IMR-90 (cell line): Measurements from ENCODE around the gene FGF12. TPM values are rescaled to one million over a fixed set of nuclear protein-coding genes. Genes with fewer than 3 reads are reported as not detected.

Experiments used
- ATAC-seq: fragments of 200-7000 bp; cut with Tn5 transposase; 2 replicates; pipeline ENCODE4 v1.9.1; 2020; ENCODE audit warnings: low read depth, mild to moderate bottlenecking, moderate library complexity
- BruUV-seq: library from RNA; stranded (reverse); fragments of 400-500 nt; replicated peaks from 2 replicates; lab custom pipeline; 2021; lab: Mats Ljungman, UMichigan
- CTCF ChIA-PET: fragments of 300-600 bp; formaldehyde crosslinking; extraction: SDS; loops from one replicate; lab custom pipeline; 2021; ENCODE audit warnings: antibody characterized with exemption; lab: Yijun Ruan, JAX
- POLR2A ChIA-PET: fragments of 300-600 bp; sonication (Branson Sonifier 250); formaldehyde crosslinking; loops from one replicate; lab custom pipeline; 2022; ENCODE audit warnings: antibody characterized with exemption; ENCODE audit not compliant: unreplicated experiment; lab: Charles Lee
- DNase-seq: peaks from one replicate; pipeline ENCODE4 v3.0.0; 2013
- H2AFZ ChIP-seq: replicated peaks from 2 replicates; pipeline ENCODE3; 2013; ENCODE audit warnings: low read length, mild to moderate bottlenecking; ENCODE audit not compliant: poor library complexity
- H2AK5ac ChIP-seq: 2 replicates; pipeline ENCODE4 v1.6.1; 2013; ENCODE audit warnings: low read depth, low read length, inconsistent platforms
- H2AK9ac ChIP-seq: replicated peaks from 2 replicates; pipeline ENCODE3; 2013; ENCODE audit warnings: mild to moderate bottlenecking, low read depth, low read length, moderate library complexity; ENCODE audit not compliant: poor library complexity
- H2BK120ac ChIP-seq: 2 replicates; pipeline ENCODE4 v1.6.1; 2013; ENCODE audit warnings: low read depth, low read length, inconsistent platforms
- H2BK15ac ChIP-seq: 3 replicates; pipeline ENCODE4 v1.6.1; 2013; ENCODE audit warnings: low read depth, low read length, inconsistent platforms
- H2BK20ac ChIP-seq: 2 replicates; pipeline ENCODE4 v1.6.1; 2013; ENCODE audit warnings: low read depth, mild to moderate bottlenecking, inconsistent platforms, low read length, moderate library complexity
- H2BK5ac ChIP-seq: 2 replicates; pipeline ENCODE4 v1.6.1; 2013; ENCODE audit warnings: mild to moderate bottlenecking, low read depth, low read length, inconsistent platforms; ENCODE audit not compliant: poor library complexity, severe bottlenecking
- H3K14ac ChIP-seq: replicated peaks from 2 replicates; pipeline ENCODE4 v1.6.1; 2013; ENCODE audit warnings: low read depth, low read length, inconsistent platforms
- H3K18ac ChIP-seq: 2 replicates; pipeline ENCODE4 v1.6.1; 2013; ENCODE audit warnings: low read depth, low read length, control low read depth
- H3K23ac ChIP-seq: 2 replicates; pipeline ENCODE4 v1.6.1; 2013; ENCODE audit warnings: low read depth, low read length, inconsistent platforms
- H3K27ac ChIP-seq: 2 replicates; pipeline ENCODE4 v1.5.1; 2013; ENCODE audit warnings: mild to moderate bottlenecking, control low read depth, low read length; ENCODE audit not compliant: insufficient read depth
- H3K27me3 ChIP-seq: 2 replicates; pipeline ENCODE4 v1.6.1; 2013; ENCODE audit warnings: low read length; ENCODE audit not compliant: control insufficient read depth, insufficient read depth
- H3K36me3 ChIP-seq: 2 replicates; pipeline ENCODE4 v1.6.1; 2013; ENCODE audit warnings: low read length, mixed read lengths; ENCODE audit not compliant: control insufficient read depth, insufficient read depth
- H3K4ac ChIP-seq: 2 replicates; pipeline ENCODE4 v1.6.1; 2013; ENCODE audit warnings: low read depth, low read length, inconsistent platforms
- H3K4me1 ChIP-seq: 2 replicates; pipeline ENCODE4 v1.6.1; 2013; ENCODE audit warnings: low read length, mixed read lengths; ENCODE audit not compliant: control insufficient read depth, insufficient read depth
- H3K4me2 ChIP-seq: 2 replicates; pipeline ENCODE4 v1.6.1; 2013; ENCODE audit warnings: low read depth, mild to moderate bottlenecking, control low read depth, low read length, moderate library complexity
- H3K4me3 ChIP-seq: 2 replicates; pipeline ENCODE4 v1.5.1; 2013; ENCODE audit warnings: low read depth, mild to moderate bottlenecking, control low read depth, low read length, moderate library complexity; ENCODE audit not compliant: insufficient read depth
- H3K56ac ChIP-seq: 2 replicates; pipeline ENCODE4 v1.6.1; 2013; ENCODE audit warnings: low read length, inconsistent platforms; ENCODE audit not compliant: insufficient read depth; ENCODE audit errors: extremely low read depth
- H3K79me1 ChIP-seq, 2 experiments: 2 replicates each; pipeline ENCODE4 v1.6.1; 2013; ENCODE audit warnings: low read length in 2 of 2, inconsistent platforms in 1 of 2, low read depth in 1 of 2
- H3K9ac ChIP-seq: 2 replicates; pipeline ENCODE4 v1.6.1; 2013; ENCODE audit warnings: low read depth, low read length, control low read depth
- H3K9me1 ChIP-seq: 2 replicates; pipeline ENCODE4 v1.6.1; 2013; ENCODE audit warnings: low read length, inconsistent platforms; ENCODE audit not compliant: insufficient read depth
- H3K9me3 ChIP-seq: 2 replicates; pipeline ENCODE4 v1.6.1; 2013; ENCODE audit warnings: low read length; ENCODE audit not compliant: control insufficient read depth, insufficient read depth
- H4K20me1 ChIP-seq: 2 replicates; pipeline ENCODE4 v1.6.1; 2013; ENCODE audit warnings: low read length, inconsistent platforms; ENCODE audit not compliant: insufficient read depth
- H4K5ac ChIP-seq: 2 replicates; pipeline ENCODE4 v1.6.1; 2013; ENCODE audit warnings: mild to moderate bottlenecking, low read depth, low read length, control low read depth
- H4K8ac ChIP-seq, 2 experiments: 2 replicates each; pipeline ENCODE4 v1.6.1; 2013; ENCODE audit warnings: low read depth in 2 of 2, low read length in 2 of 2, control low read depth in 1 of 2, inconsistent platforms in 1 of 2
- H4K91ac ChIP-seq: 2 replicates; pipeline ENCODE4 v1.6.1; 2013; ENCODE audit warnings: low read depth, low read length, inconsistent platforms; ENCODE audit not compliant: insufficient read depth
- BHLHE40 ChIP-seq: fragments of 150-350 bp; IDR thresholded peaks from 2 replicates; pipeline ENCODE4 v1.6.1; 2016; ENCODE audit warnings: mild to moderate bottlenecking, low read depth, low read length
- CEBPB ChIP-seq: IDR thresholded peaks from 2 replicates; pipeline ENCODE4 v1.6.1; 2012; ENCODE audit warnings: low read depth, low read length, improper control_type of control experiment
- CHD1 ChIP-seq: IDR thresholded peaks from 2 replicates; pipeline ENCODE4 v1.6.1; 2012; ENCODE audit warnings: low read depth, low read length, improper control_type of control experiment
- FOS ChIP-seq: fragments of 150-350 bp; IDR thresholded peaks from 2 replicates; pipeline ENCODE4 v1.6.1; 2016; ENCODE audit warnings: low read depth, low read length
- MAFK ChIP-seq: IDR thresholded peaks from 2 replicates; pipeline ENCODE4 v1.6.1; 2012; ENCODE audit warnings: low read depth, low read length, improper control_type of control experiment
- MAZ ChIP-seq: IDR thresholded peaks from 2 replicates; pipeline ENCODE4 v1.6.1; 2012; ENCODE audit warnings: low read depth, mild to moderate bottlenecking, low read length, improper control_type of control experiment, moderate library complexity, borderline replicate concordance
- MXI1 ChIP-seq: IDR thresholded peaks from 2 replicates; pipeline ENCODE4 v1.6.1; 2012; ENCODE audit warnings: low read depth, mild to moderate bottlenecking, low read length, moderate library complexity, borderline replicate concordance
- NFE2L2 ChIP-seq: fragments of 150-350 bp; IDR thresholded peaks from 2 replicates; pipeline ENCODE4 v1.6.1; 2016; ENCODE audit warnings: low read depth, mild to moderate bottlenecking, low read length
- POLR2A ChIP-seq: IDR thresholded peaks from 2 replicates; pipeline ENCODE4 v1.6.1; 2012; ENCODE audit warnings: mild to moderate bottlenecking, low read depth, low read length
- RAD21 ChIP-seq: IDR thresholded peaks from 2 replicates; pipeline ENCODE4 v1.6.1; 2012; ENCODE audit warnings: low read length, improper control_type of control experiment
- RCOR1 ChIP-seq: IDR thresholded peaks from 2 replicates; pipeline ENCODE4 v1.6.1; 2012; ENCODE audit warnings: mild to moderate bottlenecking, low read length, improper control_type of control experiment; ENCODE audit not compliant: insufficient replicate concordance
- RFX5 ChIP-seq: IDR thresholded peaks from 2 replicates; pipeline ENCODE4 v1.8.0; 2012; ENCODE audit warnings: low read depth, mild to moderate bottlenecking, low read length, moderate library complexity
- SMC3 ChIP-seq: fragments of 150-350 bp; IDR thresholded peaks from 2 replicates; pipeline ENCODE4 v1.6.1; 2016; ENCODE audit warnings: low read depth, mild to moderate bottlenecking, antibody characterized with exemption, low read length, moderate library complexity
- WGBS, 2 experiments: methylation state at CpG; one replicate each; pipeline versions ENCODE4 v1.1.5 to v1.1.7; 2013; ENCODE audit warnings: missing lambda C conversion rate in 2 of 2; ENCODE audit not compliant: insufficient read length in 1 of 2; ENCODE audit errors: extremely low coverage in 2 of 2; 5-methylcytosine and 5-hydroxymethylcytosine counted together
- dilution Hi-C: fragments of 300-500 bp; cut with HindIII; formaldehyde crosslinking; loops from one replicate; pipeline ENCODE4 v1.14.3; 2018; ENCODE audit warnings: low sequenced_read_pairs; ENCODE audit not compliant: unreplicated experiment
- in situ Hi-C: fragments of 300-500 bp; cut with MboI; formaldehyde crosslinking; loops from 3 replicates; pipeline ENCODE4 v1.14.3; 2019; ENCODE audit warnings: low sequenced_read_pairs, inconsistent platforms, mixed read lengths
- intact Hi-C: fragments of 100-400 bp; cut with micrococcal nuclease; formaldehyde crosslinking; loops from 2 replicates; pipeline ENCODE4 v1.10.0; 2022
- polyA plus RNA-seq, 3 experiments: library from polyadenylated mRNA; depleted of rRNA; stranded (reverse); fragments of >200 nt; gene quantifications; 2 replicates each; pipeline ENCODE4 v1.2.3, GENCODE V29; 2012; ENCODE audit warnings: low replicate concordance in 1 of 3
- total RNA-seq: library from RNA; depleted of rRNA; stranded (reverse); fragments of >200 nt; gene quantifications from 2 replicates; pipeline ENCODE4 v1.2.3, GENCODE V29; 2012
- TF ChIP-seq, protein P1 (sequence below): conservative IDR thresholded peaks from 2 replicates; pipeline ENCODE4 v1.5.1; 2012; ENCODE audit warnings: mild to moderate bottlenecking, low read depth, low read length, improper control_type of control experiment
- TF ChIP-seq, protein P2 (sequence below): fragments of 150-350 bp; IDR thresholded peaks from 2 replicates; pipeline ENCODE4 v1.6.1; 2017; ENCODE audit warnings: mild to moderate bottlenecking, antibody characterized with exemption, low read length, low read depth
- TF ChIP-seq, protein P3 (sequence below): fragments of 150-350 bp; IDR thresholded peaks from 2 replicates; pipeline ENCODE4 v1.6.1; 2016; ENCODE audit warnings: low read depth, mild to moderate bottlenecking, low read length, moderate library complexity, borderline replicate concordance

Gene FGF12
- total and polyA plus RNA-seq, 2 of the 4 experiments (the other 2 are of a cell fraction) = not detected

DNA sequence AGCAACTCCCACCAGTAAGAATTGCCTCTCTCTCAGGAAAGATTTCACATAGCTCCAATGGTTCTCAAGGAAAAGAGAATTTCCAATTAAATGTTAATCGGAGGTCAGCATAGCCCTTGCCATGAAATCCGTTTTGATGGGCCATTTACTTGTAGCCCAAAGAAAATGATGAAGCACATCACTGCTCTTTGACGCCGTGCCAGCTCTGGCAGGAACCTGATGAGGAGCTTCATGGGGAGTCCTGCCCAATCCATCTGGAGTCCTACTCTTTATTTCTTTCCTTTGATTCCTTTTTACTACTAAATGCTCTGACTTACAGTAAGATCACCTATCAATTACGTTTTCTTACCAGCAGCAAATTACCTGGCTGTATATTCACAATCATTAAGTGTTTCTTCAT, 84.7 kb downstream of the FGF12 start:
- TF ChIP-seq SMC3 = no peak
- no peak for TF ChIP-seq BHLHE40
- TF ChIP-seq, protein P1, sequence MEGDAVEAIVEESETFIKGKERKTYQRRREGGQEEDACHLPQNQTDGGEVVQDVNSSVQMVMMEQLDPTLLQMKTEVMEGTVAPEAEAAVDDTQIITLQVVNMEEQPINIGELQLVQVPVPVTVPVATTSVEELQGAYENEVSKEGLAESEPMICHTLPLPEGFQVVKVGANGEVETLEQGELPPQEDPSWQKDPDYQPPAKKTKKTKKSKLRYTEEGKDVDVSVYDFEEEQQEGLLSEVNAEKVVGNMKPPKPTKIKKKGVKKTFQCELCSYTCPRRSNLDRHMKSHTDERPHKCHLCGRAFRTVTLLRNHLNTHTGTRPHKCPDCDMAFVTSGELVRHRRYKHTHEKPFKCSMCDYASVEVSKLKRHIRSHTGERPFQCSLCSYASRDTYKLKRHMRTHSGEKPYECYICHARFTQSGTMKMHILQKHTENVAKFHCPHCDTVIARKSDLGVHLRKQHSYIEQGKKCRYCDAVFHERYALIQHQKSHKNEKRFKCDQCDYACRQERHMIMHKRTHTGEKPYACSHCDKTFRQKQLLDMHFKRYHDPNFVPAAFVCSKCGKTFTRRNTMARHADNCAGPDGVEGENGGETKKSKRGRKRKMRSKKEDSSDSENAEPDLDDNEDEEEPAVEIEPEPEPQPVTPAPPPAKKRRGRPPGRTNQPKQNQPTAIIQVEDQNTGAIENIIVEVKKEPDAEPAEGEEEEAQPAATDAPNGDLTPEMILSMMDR = no peak
- no peak for TF ChIP-seq FOS
- no peak for TF ChIP-seq RCOR1
- no peak for TF ChIP-seq POLR2A
- no peak for TF ChIP-seq CHD1
- no peak for TF ChIP-seq MAFK
- TF ChIP-seq, protein P2, sequence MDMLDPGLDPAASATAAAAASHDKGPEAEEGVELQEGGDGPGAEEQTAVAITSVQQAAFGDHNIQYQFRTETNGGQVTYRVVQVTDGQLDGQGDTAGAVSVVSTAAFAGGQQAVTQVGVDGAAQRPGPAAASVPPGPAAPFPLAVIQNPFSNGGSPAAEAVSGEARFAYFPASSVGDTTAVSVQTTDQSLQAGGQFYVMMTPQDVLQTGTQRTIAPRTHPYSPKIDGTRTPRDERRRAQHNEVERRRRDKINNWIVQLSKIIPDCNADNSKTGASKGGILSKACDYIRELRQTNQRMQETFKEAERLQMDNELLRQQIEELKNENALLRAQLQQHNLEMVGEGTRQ = no peak
- no peak for TF ChIP-seq NFE2L2
- TF ChIP-seq, protein P3, sequence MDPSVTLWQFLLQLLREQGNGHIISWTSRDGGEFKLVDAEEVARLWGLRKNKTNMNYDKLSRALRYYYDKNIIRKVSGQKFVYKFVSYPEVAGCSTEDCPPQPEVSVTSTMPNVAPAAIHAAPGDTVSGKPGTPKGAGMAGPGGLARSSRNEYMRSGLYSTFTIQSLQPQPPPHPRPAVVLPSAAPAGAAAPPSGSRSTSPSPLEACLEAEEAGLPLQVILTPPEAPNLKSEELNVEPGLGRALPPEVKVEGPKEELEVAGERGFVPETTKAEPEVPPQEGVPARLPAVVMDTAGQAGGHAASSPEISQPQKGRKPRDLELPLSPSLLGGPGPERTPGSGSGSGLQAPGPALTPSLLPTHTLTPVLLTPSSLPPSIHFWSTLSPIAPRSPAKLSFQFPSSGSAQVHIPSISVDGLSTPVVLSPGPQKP = no peak
- no peak for TF ChIP-seq MXI1
- no peak for TF ChIP-seq MAZ
- TF ChIP-seq CEBPB = no peak
- no peak for TF ChIP-seq RAD21
- TF ChIP-seq RFX5 = no peak
- H3K9me3 ChIP-seq = no peaks in the 10 kb centered on the region; the same call in 1 of the 2 replicates
- ChIA-PET POLR2A (no interaction called here), CTCF (no interaction called here)
- H3K36me3 ChIP-seq = no peaks in the 10 kb centered on the region
- no peak overlapping the region for H3K4me2 ChIP-seq
- H3K27ac ChIP-seq = no peak overlapping the region
- no peak overlapping the region for H3K18ac ChIP-seq
- DNase-seq = no peak
- H3K79me1 ChIP-seq = no peaks in the 10 kb centered on the region
- H2AFZ ChIP-seq = no peak overlapping the region
- WGBS, 2 experiments = 33% methylated on average over 3 of the region's 5 CpGs; no CpG with 5 or more reads in 1 of the 2 experiments
- no peak overlapping the region for H4K5ac ChIP-seq
- H3K9me1 ChIP-seq = no peaks in the 10 kb centered on the region
- ATAC-seq = no peak
- no peak overlapping the region for H3K56ac ChIP-seq
- no peak overlapping the region for H4K8ac ChIP-seq
- intact Hi-C loops = no loop called here
- H3K27me3 ChIP-seq = no peaks in the 10 kb centered on the region
- in situ Hi-C loops = no loop called here
- no peak overlapping the region for H2BK5ac ChIP-seq
- no peak overlapping the region for H2AK9ac ChIP-seq
- no peak overlapping the region for H4K91ac ChIP-seq
- H2BK15ac ChIP-seq = no peak overlapping the region
- H2BK120ac ChIP-seq = no peak overlapping the region
- no peak overlapping the region for H2AK5ac ChIP-seq
- no peak overlapping the region for H3K23ac ChIP-seq
- no peak overlapping the region for H3K4ac ChIP-seq
- H3K14ac ChIP-seq = no peak overlapping the region
- no TSS peak for BruUV-seq
- dilution Hi-C loops = no loop called here
- H4K20me1 ChIP-seq = no peaks in the 10 kb centered on the region
- no peak overlapping the region for H3K4me3 ChIP-seq
- no peak overlapping the region for H2BK20ac ChIP-seq
- no peaks in the 10 kb centered on the region for H3K4me1 ChIP-seq
- no peak overlapping the region for H3K9ac ChIP-seq
